ENCODE measurements around the gene FMO5. TPM values are rescaled to one million over a fixed set of nuclear protein-coding genes. Genes with fewer than 3 reads are reported as not detected.

FMO5 gene
- under 1 TPM; 0.66 to 0.96 TPM for total RNA-seq

GRCh38 chr1:147225193-147225730 is at the start of gene FMO5:
Gene FMO5, minus strand, starts transcription at chr1:147225339. Its CDS starts 310 bp downstream, at chr1:147225029.
- H3K27ac Mint-ChIP-seq: peak within 1 kb of the TSS; percentile 75
- no peaks in the 10 kb centered on the region for H3K27me3 Mint-ChIP-seq
- H3K4me3 Mint-ChIP-seq: peak within 1 kb of the TSS; percentile 91
- ATAC-seq: peak; percentile 96
- CTCF ChIA-PET: interaction anchor here (4.1 kb wide), 1 partner anchor 17 kb away, joined by 39 read pairs; the partner anchor contains the start of gene CHD1L
- H3K36me3 Mint-ChIP-seq: no peaks in the 10 kb centered on the region
- DNase-seq: peak; percentile 72
- no peaks in the 10 kb centered on the region for H3K9me3 Mint-ChIP-seq (ENCODE audit: low read depth)
- peaks cover 14% of the 10 kb centered on the region for H3K4me1 Mint-ChIP-seq

- ATAC-seq (no peak), DNase-seq (no peak)
- no peak overlapping the region for H3K27ac Mint-ChIP-seq
- peaks cover 47% of the 10 kb centered on the region for H3K36me3 Mint-ChIP-seq
- no peaks in the 10 kb centered on the region for H3K4me1 Mint-ChIP-seq
- no peaks in the 10 kb centered on the region for H3K9me3 Mint-ChIP-seq (ENCODE audit: low read depth)
- H3K4me3 Mint-ChIP-seq: no peak overlapping the region
- CTCF ChIA-PET: interaction anchor here (1.0 to 2.1 kb wide), 12 partner anchors 9 to 619 kb away, joined by 3 to 31 read pairs (median 4); no protein-coding TSS in a partner anchor
- no peaks in the 10 kb centered on the region for H3K27me3 Mint-ChIP-seq
Measured at GRCh38 chr1:147273409-147274336, 48.5 kb upstream of the FMO5 start.

GRCh38 chr1:147272042-147272441 is 46.9 kb upstream of the FMO5 start:
- no peak for ATAC-seq
- H3K4me1 Mint-ChIP-seq: no peaks in the 10 kb centered on the region
- H3K27me3 Mint-ChIP-seq: no peaks in the 10 kb centered on the region
- CTCF ChIA-PET: interaction anchor here (0.6 to 0.7 kb wide), 2 partner anchors 118 to 215 kb away, joined by 3 read pairs; no protein-coding TSS in a partner anchor
- H3K9me3 Mint-ChIP-seq (ENCODE audit: low read depth): no peaks in the 10 kb centered on the region
- peaks cover 47% of the 10 kb centered on the region for H3K36me3 Mint-ChIP-seq
- no peak overlapping the region for H3K4me3 Mint-ChIP-seq
- no peak overlapping the region for H3K27ac Mint-ChIP-seq
- no peak for DNase-seq

GRCh38 chr1:147270721-147271120 is 45.6 kb upstream of the FMO5 start:
- no peak overlapping the region for H3K4me3 Mint-ChIP-seq
- no peaks in the 10 kb centered on the region for H3K4me1 Mint-ChIP-seq
- no peak overlapping the region for H3K27ac Mint-ChIP-seq
- no peak for DNase-seq
- no peaks in the 10 kb centered on the region for H3K9me3 Mint-ChIP-seq (ENCODE audit: low read depth)
- CTCF ChIA-PET: no interaction called here
- no peaks in the 10 kb centered on the region for H3K27me3 Mint-ChIP-seq
- peaks cover 43% of the 10 kb centered on the region for H3K36me3 Mint-ChIP-seq
- no peak for ATAC-seq

GRCh38 chr1:147267711-147268110 is 42.6 kb upstream of the FMO5 start:
- Mint-ChIP-seq H3K27me3 (no peaks in the 10 kb centered on the region), H3K4me1 (no peaks in the 10 kb centered on the region), H3K9me3 (ENCODE audit: low read depth) (no peaks in the 10 kb centered on the region), H3K27ac (no peak overlapping the region), H3K4me3 (no peak overlapping the region), H3K36me3 (peaks cover 53% of the 10 kb centered on the region)
- CTCF ChIA-PET: no interaction called here
- DNase-seq (no peak), ATAC-seq (no peak)

GRCh38 chr1:147266381-147266780 is 41.2 kb upstream of the FMO5 start:
- H3K4me1 Mint-ChIP-seq: no peaks in the 10 kb centered on the region
- no peaks in the 10 kb centered on the region for H3K27me3 Mint-ChIP-seq
- ATAC-seq: no peak
- no peaks in the 10 kb centered on the region for H3K9me3 Mint-ChIP-seq (ENCODE audit: low read depth)
- CTCF ChIA-PET: no interaction called here
- H3K4me3 Mint-ChIP-seq: no peak overlapping the region
- no peak for DNase-seq
- peaks cover 54% of the 10 kb centered on the region for H3K36me3 Mint-ChIP-seq
- no peak overlapping the region for H3K27ac Mint-ChIP-seq

DNA sequence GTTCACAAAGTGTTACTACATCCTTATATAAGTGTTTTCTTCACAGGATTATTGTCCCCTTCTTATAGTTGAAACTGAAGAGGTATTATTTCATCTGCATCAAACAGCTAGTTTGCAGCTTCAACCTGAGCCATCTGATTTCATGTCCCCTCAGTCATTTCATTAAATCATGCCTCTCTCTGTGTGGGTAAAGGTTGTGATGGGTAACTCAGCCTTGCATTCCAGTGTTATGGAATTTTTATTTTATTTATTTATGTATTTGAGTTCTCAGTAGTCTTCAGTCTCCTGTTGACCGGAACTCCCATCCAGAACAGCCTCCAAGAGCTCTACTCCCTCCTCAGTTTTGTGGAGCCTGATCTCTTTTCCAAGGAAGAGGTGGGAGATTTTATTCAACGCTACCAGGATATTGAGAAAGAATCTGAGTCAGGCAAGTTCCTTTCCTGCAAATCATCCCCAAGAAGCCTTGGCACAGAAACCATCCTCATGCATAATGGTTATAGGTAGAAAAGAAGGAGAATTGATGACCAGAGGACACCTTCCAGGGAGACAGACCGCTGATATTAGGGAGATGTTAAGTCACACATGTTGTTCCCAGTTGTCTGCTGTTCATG is 39.1 kb upstream of the FMO5 start:
- CTCF ChIA-PET: no interaction called here
- DNase-seq: no peak
- Mint-ChIP-seq H3K27ac (no peak overlapping the region), H3K4me3 (no peak overlapping the region), H3K27me3 (no peaks in the 10 kb centered on the region), H3K9me3 (ENCODE audit: low read depth) (no peaks in the 10 kb centered on the region), H3K36me3 (peaks cover 63% of the 10 kb centered on the region), H3K4me1 (peaks cover under 1% of the 10 kb centered on the region)
- no peak for ATAC-seq

- no peak overlapping the region for H3K27ac Mint-ChIP-seq
- no peak overlapping the region for H3K4me3 Mint-ChIP-seq
- H3K36me3 Mint-ChIP-seq: peaks cover 54% of the 10 kb centered on the region
- H3K4me1 Mint-ChIP-seq: peaks cover 2% of the 10 kb centered on the region
- CTCF ChIA-PET: interaction anchor here (0.8 kb wide), 2 partner anchors 13 to 18 kb away, joined by 3 to 4 read pairs; no protein-coding TSS in a partner anchor
- ATAC-seq (no peak), DNase-seq (no peak)
- H3K9me3 Mint-ChIP-seq (ENCODE audit: low read depth): no peaks in the 10 kb centered on the region
- H3K27me3 Mint-ChIP-seq: no peaks in the 10 kb centered on the region
Measured at GRCh38 chr1:147260956-147261355, 35.8 kb upstream of the FMO5 start.

DNA sequence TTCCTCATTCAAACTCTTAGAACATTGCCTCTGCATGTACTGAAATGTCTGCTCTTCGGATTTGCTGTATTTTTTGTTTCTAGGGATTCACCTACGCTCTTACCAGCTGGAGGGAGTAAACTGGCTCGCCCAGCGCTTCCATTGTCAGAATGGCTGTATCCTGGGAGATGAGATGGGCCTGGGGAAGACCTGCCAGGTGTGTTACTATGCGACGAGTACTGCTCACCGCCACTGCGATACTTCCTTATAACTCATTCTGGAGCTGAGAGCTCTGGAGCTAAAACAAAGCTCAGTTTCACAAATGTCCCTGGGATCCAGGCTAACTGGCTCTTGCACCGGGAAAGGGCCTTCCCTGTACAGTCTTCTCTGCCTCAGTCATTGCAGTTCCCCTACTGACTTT is 27.4 kb upstream of the FMO5 start:
- Mint-ChIP-seq H3K9me3 (ENCODE audit: low read depth) (no peaks in the 10 kb centered on the region), H3K27ac (no peak overlapping the region), H3K4me3 (no peak overlapping the region), H3K4me1 (peaks cover 22% of the 10 kb centered on the region), H3K27me3 (no peaks in the 10 kb centered on the region), H3K36me3 (peaks cover 43% of the 10 kb centered on the region)
- ATAC-seq (no peak), DNase-seq (no peak)
- CTCF ChIA-PET: interaction anchor here (2.4 kb wide), 2 partner anchors 9 to 21 kb away, joined by 7 to 18 read pairs; partner anchors contain the start of gene CHD1L

DNA sequence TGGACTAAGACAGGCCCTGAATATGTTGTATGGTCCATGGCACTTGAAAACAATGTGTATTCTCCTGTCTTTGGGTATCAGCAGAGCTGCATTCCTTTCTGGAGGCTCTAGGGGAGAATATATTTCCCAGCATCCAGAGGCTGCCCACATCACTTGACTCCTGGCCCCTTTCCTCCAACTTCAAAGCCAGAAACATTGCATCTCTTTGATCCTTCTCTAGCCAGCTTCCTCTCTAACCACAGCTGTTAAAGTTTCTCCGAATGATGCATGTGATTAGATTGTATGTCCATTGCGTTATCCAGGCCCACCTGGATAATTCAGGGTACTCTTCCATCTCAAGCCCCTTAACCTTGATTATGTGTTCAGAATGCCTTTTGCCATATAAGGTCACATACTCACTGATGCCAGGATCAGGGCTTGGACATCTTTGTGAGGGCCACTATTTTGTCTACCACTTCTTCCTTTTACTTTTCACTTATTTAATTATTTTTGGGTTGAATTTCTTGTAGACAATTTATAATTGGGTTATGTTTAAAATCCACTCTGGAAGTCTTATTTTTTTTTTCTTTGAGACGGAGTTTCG is 22.6 kb upstream of the FMO5 start:
- no peak overlapping the region for H3K4me3 Mint-ChIP-seq
- no peaks in the 10 kb centered on the region for H3K27me3 Mint-ChIP-seq
- peaks cover 24% of the 10 kb centered on the region for H3K36me3 Mint-ChIP-seq
- no peaks in the 10 kb centered on the region for H3K9me3 Mint-ChIP-seq (ENCODE audit: low read depth)
- H3K27ac Mint-ChIP-seq: no peak overlapping the region
- DNase-seq (no peak), ATAC-seq (no peak)
- H3K4me1 Mint-ChIP-seq: peaks cover 55% of the 10 kb centered on the region
- CTCF ChIA-PET: interaction anchor here (1.3 kb wide), 1 partner anchor 8 kb away, joined by 4 read pairs; no protein-coding TSS in a partner anchor

DNA sequence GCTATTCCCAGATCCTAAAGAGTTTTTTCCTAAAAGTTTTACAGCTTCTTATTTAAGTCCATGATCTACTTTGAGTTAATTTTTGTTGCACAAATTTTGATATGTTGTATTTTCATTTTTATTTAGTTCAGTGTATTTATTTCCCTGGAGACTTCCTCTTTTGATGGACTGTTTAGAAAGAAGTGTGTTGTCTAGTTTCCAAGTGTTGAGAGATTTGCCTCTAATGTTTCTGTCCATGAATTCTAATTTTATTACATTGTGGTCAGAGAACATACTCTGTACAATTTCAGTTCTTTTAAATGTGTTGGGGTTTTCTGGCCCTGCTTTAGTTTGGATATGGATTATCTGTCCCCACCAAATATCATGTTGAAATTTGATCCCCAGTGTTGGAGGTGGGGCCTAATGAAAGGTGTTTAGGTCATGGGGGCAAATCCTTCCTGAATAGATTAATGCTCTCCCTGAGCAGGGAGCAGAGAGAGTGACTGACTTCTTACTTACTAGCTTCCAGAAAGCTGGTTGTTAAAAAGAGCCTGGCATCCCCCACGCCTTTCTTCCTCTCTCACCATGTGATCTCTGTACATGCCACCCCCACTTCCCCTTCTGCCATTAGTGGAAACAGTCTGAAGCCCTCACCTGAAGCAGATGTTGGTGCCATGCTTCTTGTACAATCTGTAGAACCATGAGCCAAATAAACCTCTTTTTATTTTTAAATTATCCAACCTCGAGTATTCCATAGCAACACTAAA is 21.9 kb upstream of the FMO5 start:
- H3K27ac Mint-ChIP-seq: no peak overlapping the region
- H3K4me1 Mint-ChIP-seq: peaks cover 58% of the 10 kb centered on the region
- no peaks in the 10 kb centered on the region for H3K27me3 Mint-ChIP-seq
- peaks cover 20% of the 10 kb centered on the region for H3K36me3 Mint-ChIP-seq
- no peak for ATAC-seq
- CTCF ChIA-PET: no interaction called here
- no peak for DNase-seq
- no peaks in the 10 kb centered on the region for H3K9me3 Mint-ChIP-seq (ENCODE audit: low read depth)
- no peak overlapping the region for H3K4me3 Mint-ChIP-seq

DNA sequence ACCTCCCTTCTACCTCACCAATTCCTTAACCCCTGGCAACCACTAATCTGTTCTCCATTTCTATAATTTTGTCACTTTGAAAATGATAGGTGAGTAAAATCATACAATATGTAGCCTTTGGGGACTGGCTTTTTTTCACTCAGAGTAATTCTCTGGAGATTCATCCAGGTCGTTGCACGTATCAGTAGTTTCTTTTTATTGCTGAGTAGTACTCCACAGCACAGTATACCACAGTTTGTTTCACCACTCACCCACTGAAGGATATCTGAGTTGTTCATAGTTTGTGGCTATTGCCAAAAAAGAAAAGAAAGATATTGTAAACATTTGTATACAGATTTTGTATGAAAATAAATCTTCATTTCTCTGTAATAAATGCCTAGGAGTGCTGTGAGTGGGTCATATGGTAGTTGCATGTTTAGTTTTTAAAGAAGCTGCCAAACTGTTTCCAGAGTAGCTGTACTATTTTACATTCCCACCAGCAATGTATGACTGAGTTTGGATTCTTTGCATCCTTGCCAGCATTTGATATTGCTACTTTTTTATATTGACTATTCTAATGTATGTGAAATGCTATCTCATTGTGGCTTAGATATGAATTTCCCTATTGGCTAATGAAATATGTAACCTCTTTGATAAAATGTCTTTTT is 21.0 kb upstream of the FMO5 start:
- DNase-seq (no peak), ATAC-seq (no peak)
- Mint-ChIP-seq H3K4me1 (peaks cover 60% of the 10 kb centered on the region), H3K9me3 (ENCODE audit: low read depth) (no peaks in the 10 kb centered on the region), H3K4me3 (peak overlapping the region; percentile 2), H3K36me3 (peaks cover 19% of the 10 kb centered on the region), H3K27ac (peak overlapping the region; percentile 48), H3K27me3 (no peaks in the 10 kb centered on the region)
- CTCF ChIA-PET: interaction anchor here (0.6 kb wide), 1 partner anchor 85 kb away, joined by 3 read pairs; no protein-coding TSS in a partner anchor
